ENCODE measurements around the gene SWSAP1. TPM values are rescaled to one million over a fixed set of nuclear protein-coding genes. Genes with fewer than 3 reads are reported as not detected.

SWSAP1 gene
- total RNA-seq, 8 experiments from 2014 or later, result 1.7 to 4.0 (median 2.2) TPM

DNA sequence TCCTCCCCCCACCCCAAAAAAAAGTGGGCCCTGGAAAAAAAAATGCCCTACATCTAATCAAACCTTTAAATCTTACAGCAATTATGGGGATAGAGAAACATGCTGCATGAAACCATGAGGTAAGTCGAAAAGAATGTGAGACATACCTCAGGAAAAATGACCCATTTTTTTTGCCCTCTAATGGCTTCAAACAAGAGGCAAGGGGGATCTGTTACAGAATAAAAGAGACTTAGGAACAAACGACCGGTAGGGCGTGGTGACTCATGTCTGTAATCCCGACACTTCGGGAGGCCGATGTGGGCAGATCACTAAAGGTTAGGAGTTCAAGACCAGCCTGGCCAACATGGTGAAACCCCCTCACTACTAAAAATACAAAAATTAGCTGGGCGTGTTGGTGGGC, 36.2 kb downstream of the SWSAP1 start:
- H3K4me1 ChIP-seq (replicated peaks in 1 of 2), result no peaks in the 10 kb centered on the region
- 23 to 100% (median 65%) methylated on average over 1 to 7 of the region's 8 CpGs; no CpG with 5 or more reads in 1 of the 10 experiments for WGBS, 10 experiments
- ATAC-seq (replicated peaks in 6 of 8), result no peak
- no peak overlapping the region for H3K27ac ChIP-seq
- in situ Hi-C loops (cut with MboI; ENCODE audit: low pct_unique_long_range_greater_than_20kb in 2 of 9, low sequenced_read_pairs in 9 of 9, unreplicated experiment in 9 of 9), result no loop called here
- no peak overlapping the region for H3K4me3 ChIP-seq

GRCh38 chr19:11414544-11414943, 40.1 kb downstream of the SWSAP1 start:
- 50 to 83% (median 76%) methylated on average over 1 to 2 of the region's 2 CpGs; no CpG with 5 or more reads in 7 of the 10 experiments for WGBS, 10 experiments
- Histone ChIP-seq H3K27ac (no peak overlapping the region), H3K4me3 (no peak overlapping the region), H3K4me1 (replicated peaks in 1 of 2) (peaks cover 0 to 9% of the 10 kb centered on the region in 2 donors)
- peak in 2 of 8 experiments; percentile 63 to 65 for ATAC-seq (replicated peaks in 6 of 8)
- in situ Hi-C loops (cut with MboI; ENCODE audit: low pct_unique_long_range_greater_than_20kb in 2 of 9, low sequenced_read_pairs in 9 of 9, unreplicated experiment in 9 of 9), result no loop called here

DNA sequence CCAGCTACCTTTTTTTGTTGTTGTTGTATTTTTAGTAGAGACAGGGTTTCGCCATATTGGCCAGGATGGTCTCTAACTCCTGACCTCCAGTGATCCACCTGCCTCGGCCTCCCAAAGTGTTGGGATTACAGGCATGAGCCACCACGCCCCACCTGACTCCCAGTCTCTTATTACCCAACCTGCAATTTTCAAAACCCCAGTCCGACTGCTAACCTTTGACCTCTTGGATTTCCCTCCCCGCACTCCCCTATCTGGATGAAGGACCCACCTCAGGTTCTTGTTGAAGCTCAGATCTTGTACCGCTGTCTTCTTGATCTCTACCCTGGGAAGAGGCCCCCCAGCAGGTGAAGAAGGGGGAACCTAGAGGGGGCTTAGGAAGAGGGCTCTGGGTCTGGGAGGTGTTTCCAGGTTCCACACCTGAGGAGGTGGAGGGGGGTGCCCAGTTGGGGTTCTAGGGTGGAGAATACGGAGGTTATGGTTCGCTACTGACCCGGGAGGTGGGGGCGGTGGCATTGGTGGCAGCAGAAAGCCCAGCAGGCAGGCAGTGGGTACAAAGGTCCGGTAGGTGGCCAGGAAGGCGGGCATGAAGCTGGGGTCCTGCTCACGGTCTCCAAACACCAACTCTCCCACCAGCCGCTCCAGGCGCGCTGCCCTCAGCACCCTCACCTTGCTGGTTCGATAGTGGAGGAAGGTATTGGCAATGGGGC, 42.0 kb downstream of the SWSAP1 start:
- in situ Hi-C loops (cut with MboI; ENCODE audit: low pct_unique_long_range_greater_than_20kb in 2 of 9, low sequenced_read_pairs in 9 of 9, unreplicated experiment in 9 of 9), result no loop called here
- Histone ChIP-seq H3K4me1 (replicated peaks in 1 of 2) (peaks cover 11 to 20% of the 10 kb centered on the region in 2 donors), H3K27ac (no peak overlapping the region), H3K4me3 (no peak overlapping the region)
- no peak for ATAC-seq (replicated peaks in 6 of 8)
- WGBS, 10 experiments, result 60 to 90% (median 81%) methylated on average over 3 to 9 of the region's 17 CpGs; no CpG with 5 or more reads in 3 of the 10 experiments

DNA sequence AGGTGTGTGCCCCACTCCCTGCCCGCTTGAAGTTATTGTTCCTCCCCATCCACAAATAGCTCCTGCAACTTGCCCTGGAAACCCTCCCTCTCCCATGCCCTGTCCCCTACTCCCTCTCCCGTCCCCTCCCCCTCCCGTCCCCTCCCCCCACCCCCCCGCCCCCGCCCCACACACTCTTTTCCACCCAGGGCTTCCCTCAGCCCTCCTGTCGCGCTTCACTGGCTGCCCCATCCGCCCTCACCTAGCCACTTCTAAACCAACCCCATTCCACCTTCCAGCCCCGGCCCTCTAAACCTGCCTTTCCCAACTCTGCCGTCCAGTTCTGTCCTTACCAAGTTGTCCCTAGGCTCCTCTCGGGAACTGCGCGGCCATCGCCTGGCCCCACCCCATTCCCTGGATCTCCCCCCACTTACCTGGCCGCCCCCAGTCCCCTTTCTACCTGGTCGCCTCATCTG, 43.7 kb downstream of the SWSAP1 start:
- ATAC-seq (replicated peaks in 6 of 8), result no peak
- in situ Hi-C loops (cut with MboI; ENCODE audit: low pct_unique_long_range_greater_than_20kb in 2 of 9, low sequenced_read_pairs in 9 of 9, unreplicated experiment in 9 of 9), result no loop called here
- Histone ChIP-seq H3K4me1 (replicated peaks in 1 of 2) (peaks cover 11 to 28% of the 10 kb centered on the region in 2 donors), H3K4me3 (peak overlapping the region in 2 of 5 donors; percentile 19 to 24), H3K27ac (no peak overlapping the region)
- 0 to 40% (median 40%) methylated on average over 1 of the region's 16 CpGs; no CpG with 5 or more reads in 7 of the 10 experiments for WGBS, 10 experiments

GRCh38 chr19:11418549-11419506, 44.4 kb downstream of the SWSAP1 start, which contains the start of gene RGL3:
Gene RGL3, minus strand, starts transcription at chr19:11419314. Its CDS starts 36 bp downstream, at chr19:11419278.
- in situ Hi-C loops (cut with MboI; ENCODE audit: low pct_unique_long_range_greater_than_20kb in 2 of 9, low sequenced_read_pairs in 9 of 9, unreplicated experiment in 9 of 9), result no loop called here
- peak in 6 of 8 experiments; percentile 5 to 40 (median 8) for ATAC-seq (replicated peaks in 6 of 8)
- Histone ChIP-seq H3K27ac (no peak within 1 kb of the TSS), H3K4me1 (replicated peaks in 1 of 2) (peaks cover 12 to 28% of the 10 kb centered on the region in 2 donors), H3K4me3 (peak within 1 kb of the TSS in 3 of 5 donors; percentile 0 to 39 (median 19))
- 0 to 6% (median 0%) methylated on average over 1 to 5 of the region's 72 CpGs; no CpG with 5 or more reads in 7 of the 10 experiments for WGBS, 10 experiments

DNA sequence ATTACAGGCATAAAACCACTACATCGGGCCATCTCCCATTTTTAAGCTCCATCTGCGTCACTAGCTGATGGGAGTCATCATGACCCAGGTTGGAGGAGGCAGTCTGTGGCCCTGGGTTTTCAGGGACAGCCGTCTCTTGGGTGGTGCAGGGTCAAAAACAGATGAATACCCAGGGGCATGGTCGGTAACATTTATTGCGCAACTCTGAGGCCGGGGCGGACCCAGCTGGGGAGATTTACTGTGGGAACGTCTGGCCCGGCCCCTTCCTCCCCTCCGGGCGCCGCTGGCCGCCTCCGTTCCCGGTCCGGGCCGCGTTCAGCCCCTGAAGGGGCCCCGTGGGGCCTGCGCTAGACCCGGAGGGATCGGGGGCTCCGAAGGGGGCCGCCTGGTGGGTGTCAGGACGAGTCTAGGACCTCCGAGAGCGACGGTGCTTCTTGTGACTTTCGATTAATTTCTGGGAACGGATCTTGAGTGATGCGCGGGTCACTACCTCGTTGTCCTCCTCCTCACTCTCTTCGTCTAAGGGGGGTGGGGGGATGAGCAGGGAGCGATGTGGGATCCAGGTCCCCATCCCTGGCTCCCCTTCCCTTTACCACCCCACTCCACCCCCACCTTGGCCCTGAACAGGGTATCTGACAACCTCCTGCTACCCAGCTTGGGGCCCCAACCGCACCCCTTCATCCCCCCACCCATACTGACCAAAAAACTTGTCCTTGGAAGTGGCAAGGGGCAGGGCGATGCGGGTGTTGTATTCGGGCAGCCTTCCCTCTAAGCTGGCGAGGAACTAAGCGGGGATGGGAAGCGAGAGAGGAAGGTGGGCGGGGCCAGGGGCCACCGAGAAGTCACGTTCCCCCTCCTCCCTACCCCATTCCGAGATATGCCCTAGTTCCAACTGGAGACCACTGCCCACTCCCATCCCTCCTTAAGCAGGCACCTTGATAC, 46.2 kb downstream of the SWSAP1 start:
- in situ Hi-C loops (cut with MboI; ENCODE audit: low pct_unique_long_range_greater_than_20kb in 2 of 9, low sequenced_read_pairs in 9 of 9, unreplicated experiment in 9 of 9), result no loop called here
- Histone ChIP-seq H3K4me3 (peak overlapping the region; percentile 3 to 39 (median 29)), H3K4me1 (replicated peaks in 1 of 2) (peaks cover 13 to 28% of the 10 kb centered on the region in 2 donors), H3K27ac (no peak overlapping the region)
- peak; percentile 42 to 84 (median 69) for ATAC-seq (replicated peaks in 6 of 8)
- 1 to 7% methylated on average over 2 to 11 of the region's 46 CpGs; no CpG with 5 or more reads in 8 of the 10 experiments for WGBS, 10 experiments

GRCh38 chr19:11421371-11422098, 47.1 kb downstream of the SWSAP1 start:
- Histone ChIP-seq H3K4me3 (peak overlapping the region in 3 of 5 donors; percentile 21 to 39 (median 30)), H3K27ac (no peak overlapping the region), H3K4me1 (replicated peaks in 1 of 2) (peaks cover 13 to 28% of the 10 kb centered on the region in 2 donors)
- WGBS, 10 experiments, result 0 to 39% (median 14%) methylated on average over 1 to 4 of the region's 36 CpGs; no CpG with 5 or more reads in 4 of the 10 experiments
- peak in 7 of 8 experiments; percentile 3 to 50 (median 33) for ATAC-seq (replicated peaks in 6 of 8)
- in situ Hi-C loops (cut with MboI; ENCODE audit: low pct_unique_long_range_greater_than_20kb in 2 of 9, low sequenced_read_pairs in 9 of 9, unreplicated experiment in 9 of 9), result no loop called here

DNA sequence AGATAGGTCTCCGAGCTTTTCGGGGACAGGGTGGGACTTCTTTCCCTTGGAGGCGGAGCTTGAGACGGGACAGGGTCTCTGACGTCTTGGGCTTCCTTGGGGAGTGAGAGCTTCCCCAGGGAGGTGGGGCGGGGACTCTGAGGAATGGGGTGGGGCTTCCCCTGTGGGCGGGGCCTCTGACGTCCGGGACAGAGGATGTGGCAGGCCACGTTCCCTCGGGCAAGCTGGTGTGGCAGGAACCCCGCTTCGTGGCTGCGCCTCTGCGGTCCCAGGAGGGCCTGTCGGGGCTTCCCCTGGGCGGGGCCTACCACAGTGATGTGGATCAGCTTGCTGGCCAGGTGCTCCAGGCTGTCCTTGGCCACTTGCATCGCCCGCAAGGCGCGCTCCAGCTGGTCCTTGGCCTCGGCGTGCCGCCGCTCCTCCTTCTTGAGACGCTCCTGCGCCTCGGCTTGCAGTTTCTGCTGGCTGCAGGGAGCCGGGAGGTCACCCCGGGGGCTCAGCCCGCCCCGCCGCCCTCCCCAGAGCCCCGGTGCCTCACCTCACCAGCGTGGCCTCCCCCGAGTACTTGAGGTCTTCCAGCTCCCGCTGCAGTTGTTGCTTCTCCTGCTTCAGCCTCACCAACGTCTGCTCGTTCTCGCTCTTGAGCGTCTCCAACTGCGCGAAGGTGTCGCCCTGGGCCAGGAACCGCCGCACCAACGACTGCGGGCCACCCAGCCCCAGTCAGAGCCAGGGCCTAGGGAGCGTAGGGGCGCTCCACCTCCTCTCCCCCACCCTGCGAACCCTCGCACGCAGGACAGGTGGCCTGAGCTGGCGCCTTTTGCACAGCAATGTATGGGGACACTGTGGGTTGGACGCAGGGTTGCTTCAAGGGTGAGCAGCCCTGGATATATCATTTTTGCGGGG, 47.9 kb downstream of the SWSAP1 start:
- H3K27ac ChIP-seq, result peak overlapping the region in 1 of 2 donors; percentile 73

DNA sequence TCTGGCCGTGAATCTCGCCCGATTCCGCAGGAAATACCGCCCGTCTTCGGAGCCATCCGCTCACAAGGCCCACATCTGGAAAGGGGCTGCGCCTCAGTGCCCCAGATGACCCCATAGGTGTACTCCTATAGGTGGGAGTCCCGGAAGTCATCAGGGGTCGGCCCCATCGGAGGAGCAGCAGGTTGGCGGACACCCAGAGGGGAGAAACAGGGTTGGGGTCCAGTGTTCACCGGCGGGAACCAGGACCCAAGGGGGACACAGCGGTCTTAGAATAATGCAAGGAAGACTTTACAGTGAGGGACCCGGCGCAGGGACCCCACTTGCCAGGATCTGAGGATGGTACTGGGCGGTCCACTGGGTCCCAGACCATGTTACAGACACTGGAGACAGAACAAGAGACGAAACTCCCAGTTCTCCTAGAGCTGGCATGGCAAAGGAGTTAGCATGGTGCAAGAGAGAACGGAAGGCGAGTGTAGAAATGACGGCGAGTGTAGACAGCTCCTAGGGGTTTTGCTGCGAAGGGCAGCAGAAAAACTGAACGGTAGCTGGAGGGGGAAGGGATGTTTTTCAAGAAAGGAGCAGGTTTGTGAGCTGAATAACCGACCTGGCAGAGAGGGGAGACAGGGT, 48.8 kb downstream of the SWSAP1 start:
- in situ Hi-C loops (cut with MboI; ENCODE audit: low pct_unique_long_range_greater_than_20kb in 2 of 9, low sequenced_read_pairs in 9 of 9, unreplicated experiment in 9 of 9), result no loop called here
- peaks cover 13 to 27% of the 10 kb centered on the region in 2 donors for H3K4me1 ChIP-seq (replicated peaks in 1 of 2)
- WGBS, 10 experiments, result 14 to 100% (median 50%) methylated on average over 1 to 9 of the region's 27 CpGs; no CpG with 5 or more reads in 1 of the 10 experiments
- H3K4me3 ChIP-seq, result peak overlapping the region in 1 of 5 donors; percentile 23
- no peak overlapping the region for H3K27ac ChIP-seq
- ATAC-seq (replicated peaks in 6 of 8), result no peak

More for the DNA sequence above, 47.9 kb downstream of the SWSAP1 start:
- in situ Hi-C loops (cut with MboI; ENCODE audit: low pct_unique_long_range_greater_than_20kb in 2 of 9, low sequenced_read_pairs in 9 of 9, unreplicated experiment in 9 of 9), result no loop called here
- WGBS, 10 experiments, result 0 to 30% (median 12%) methylated on average over 1 to 6 of the region's 56 CpGs; no CpG with 5 or more reads in 7 of the 10 experiments
- Histone ChIP-seq H3K4me1 (replicated peaks in 1 of 2) (peaks cover 13 to 28% of the 10 kb centered on the region in 2 donors), H3K4me3 (peak overlapping the region in 2 of 5 donors; percentile 8 to 39)
- ATAC-seq (replicated peaks in 6 of 8), result peak in 7 of 8 experiments; percentile 15 to 78 (median 67)

DNA sequence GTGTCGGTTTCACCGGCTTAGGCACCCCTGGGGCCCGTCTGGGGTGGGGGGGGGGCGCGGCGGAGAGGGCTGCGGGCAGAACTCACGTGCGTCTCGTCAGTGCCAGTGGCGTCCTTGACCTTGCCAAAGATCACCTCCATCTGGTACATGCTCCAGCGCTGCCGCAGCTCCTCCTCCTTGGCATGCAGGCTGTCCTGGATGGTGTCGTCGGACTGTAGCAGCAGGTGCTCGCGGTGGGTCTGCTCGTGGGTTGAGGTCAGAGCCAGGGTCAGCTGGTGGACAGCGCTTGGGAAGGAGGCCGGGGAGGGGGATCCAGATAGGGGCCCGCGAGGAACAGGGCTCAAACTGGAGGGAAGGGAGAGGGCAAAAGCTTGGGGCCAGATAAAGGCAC, 49.3 kb downstream of the SWSAP1 start:
- in situ Hi-C loops (cut with MboI; ENCODE audit: low pct_unique_long_range_greater_than_20kb in 2 of 9, low sequenced_read_pairs in 9 of 9, unreplicated experiment in 9 of 9), result no loop called here
- Histone ChIP-seq H3K27ac (no peak overlapping the region), H3K4me3 (peak overlapping the region in 1 of 5 donors; percentile 10), H3K4me1 (replicated peaks in 1 of 2) (peaks cover 13 to 22% of the 10 kb centered on the region in 2 donors)
- no peak for ATAC-seq (replicated peaks in 6 of 8)
- 0 to 19% methylated on average over 1 to 5 of the region's 22 CpGs; no CpG with 5 or more reads in 8 of the 10 experiments for WGBS, 10 experiments

Data from motor neuron (in vitro differentiated cells).